ENCODE data around the gene ANO8. TPM values are rescaled to one million over a fixed set of nuclear protein-coding genes. Genes with fewer than 3 reads are reported as not detected.

ANO8 gene
- total and polyA plus RNA-seq, 2 of the 8 experiments (the other 6 are each of a cell fraction or from before 2014, with no cell fraction given), result 9.5 to 20.7 TPM

DNA sequence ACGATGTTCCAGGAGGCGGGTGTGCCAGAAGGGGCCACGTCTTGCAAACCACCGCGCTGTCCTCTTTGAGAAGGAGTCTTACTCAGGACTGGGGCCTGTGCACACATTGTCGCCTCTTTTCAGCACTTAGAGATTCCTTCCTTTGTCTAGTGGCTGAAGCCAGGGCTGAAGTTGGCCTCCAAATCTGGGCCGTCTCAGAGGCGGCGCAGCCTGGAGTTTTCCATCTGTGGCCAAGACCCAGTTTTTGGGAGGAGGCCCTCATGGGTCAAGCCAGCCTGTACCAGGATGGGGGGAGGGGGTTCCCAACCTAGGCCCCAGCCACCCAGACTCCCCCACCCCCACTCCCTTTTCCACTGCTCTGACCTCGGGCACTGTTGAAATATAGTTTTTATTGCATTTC lies 11.8 kb downstream of the ANO8 start (continued):
- TF ChIP-seq, protein P1, sequence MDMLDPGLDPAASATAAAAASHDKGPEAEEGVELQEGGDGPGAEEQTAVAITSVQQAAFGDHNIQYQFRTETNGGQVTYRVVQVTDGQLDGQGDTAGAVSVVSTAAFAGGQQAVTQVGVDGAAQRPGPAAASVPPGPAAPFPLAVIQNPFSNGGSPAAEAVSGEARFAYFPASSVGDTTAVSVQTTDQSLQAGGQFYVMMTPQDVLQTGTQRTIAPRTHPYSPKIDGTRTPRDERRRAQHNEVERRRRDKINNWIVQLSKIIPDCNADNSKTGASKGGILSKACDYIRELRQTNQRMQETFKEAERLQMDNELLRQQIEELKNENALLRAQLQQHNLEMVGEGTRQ (IDR thresholded peaks at IDR 0.05; ENCODE audit: low read length), result no peak
- TF ChIP-seq POLR2AphosphoS5 (IDR thresholded peaks at IDR 0.05; ENCODE audit: low read depth, low read length) (no peak), TBP (IDR thresholded peaks at IDR 0.05; ENCODE audit: low read depth, low read length) (no peak), SP4 (IDR thresholded peaks at IDR 0.05; ENCODE audit: low read length) (no peak)

Data from H1 (cell line).